ENCODE data around the gene DNAH11.
"Not testable (repeated sequence)": the region's sequence is repeated elsewhere in the genome, so short reads cannot be mapped to it uniquely, and the experiment has no call there.

Gene DNAH11
- total RNA-seq = 0.24 to 0.28 reads per million in 2 donors

GRCh38 chr7:21542891-21543527 lies at the start of gene DNAH11:
DNAH11 (plus strand) TSS chr7:21543039; CDS start chr7:21543246, 207 bp downstream.
- DNase-seq = no peak

GRCh38 chr7:21495731-21496130 lies 47.1 kb upstream of the DNAH11 start:
- no peak for DNase-seq

- no peak for DNase-seq
Measured at GRCh38 chr7:21497072-21497471, 45.8 kb upstream of the DNAH11 start.

- DNase-seq = no peak
Measured at GRCh38 chr7:21500117-21500832, 42.6 kb upstream of the DNAH11 start.

- DNase-seq = no peak
Measured at GRCh38 chr7:21504021-21504420, 38.8 kb upstream of the DNAH11 start.

GRCh38 chr7:21507627-21508343 lies 35.1 kb upstream of the DNAH11 start:
- DNase-seq = peak; percentile 10

GRCh38 chr7:21508538-21508937 lies 34.3 kb upstream of the DNAH11 start:
- no peak for DNase-seq

GRCh38 chr7:21514062-21514461 lies 28.8 kb upstream of the DNAH11 start:
- DNase-seq = no peak

GRCh38 chr7:21524680-21525079 lies 18.2 kb upstream of the DNAH11 start:
- DNase-seq = no peak

- DNase-seq = no peak
Measured at GRCh38 chr7:21526007-21526406, 16.8 kb upstream of the DNAH11 start.

GRCh38 chr7:21526448-21526847 lies 16.4 kb upstream of the DNAH11 start:
- no peak for DNase-seq

GRCh38 chr7:21532485-21532884 lies 10.4 kb upstream of the DNAH11 start:
- not testable (repeated sequence) for DNase-seq

GRCh38 chr7:21533646-21534045 lies 9.2 kb upstream of the DNAH11 start:
- DNase-seq = not testable (repeated sequence)

- not testable (repeated sequence) for DNase-seq
Measured at GRCh38 chr7:21536445-21537118, 6.3 kb upstream of the DNAH11 start.

GRCh38 chr7:21538936-21539495 lies 3.8 kb upstream of the DNAH11 start:
- no peak for DNase-seq

GRCh38 chr7:21543528-21544302 lies 876 bp downstream of the DNAH11 start:
- no peak for DNase-seq

GRCh38 chr7:21544303-21544656 lies 1.4 kb downstream of the DNAH11 start:
- no peak for DNase-seq

- DNase-seq = no peak
Measured at GRCh38 chr7:21544715-21545114, 1.9 kb downstream of the DNAH11 start.

- no peak for DNase-seq
Measured at GRCh38 chr7:21547501-21547900, 4.7 kb downstream of the DNAH11 start.

GRCh38 chr7:21548491-21548890 lies 5.7 kb downstream of the DNAH11 start:
- no peak for DNase-seq

- no peak for DNase-seq
Measured at GRCh38 chr7:21550076-21550475, 7.2 kb downstream of the DNAH11 start.
